ENCODE measurements around the gene GPRC5C. TPM values are rescaled to one million over a fixed set of nuclear protein-coding genes. Genes with fewer than 3 reads are reported as not detected.

GPRC5C gene
- total RNA-seq, 4 donors from 2014 or later: 62.5 to 263 (median 174) TPM

GRCh38 chr17:74437702-74438101 lies 5.8 kb downstream of the GPRC5C start:
- DNase-seq: no peak
- TF ChIP-seq POLR2AphosphoS5 (IDR thresholded peaks at IDR 0.05): no peak
- TF ChIP-seq CTCF (IDR thresholded peaks at IDR 0.05): peak; percentile 50 to 78 (median 67)
- Histone ChIP-seq H3K27ac (no peak overlapping the region), H3K36me3 (peaks cover 0 to 5% (median 0%) of the 10 kb centered on the region in 4 donors), H3K4me3 (no peak overlapping the region), H3K4me1 (peaks cover 7 to 57% (median 32%) of the 10 kb centered on the region in 4 donors), H3K9me3 (peaks cover 0 to 7% of the 10 kb centered on the region in 2 donors), H3K27me3 (no peaks in the 10 kb centered on the region)
- intact Hi-C loops (cut with DNase I; ENCODE audit: low total_unique reads): loop anchor here (10.0 kb wide), 1 partner anchor 1327 kb away; the partner anchor contains the start of gene GALK1
- WGBS, 2 donors (ENCODE audit: low coverage in 1 of 2): 75 to 86% methylated on average over 2 to 3 of the region's 3 CpGs
- in situ Hi-C loops (cut with MboI; ENCODE audit: low pct_ligation_motif_present in 1 of 4, low pct_unique_long_range_greater_than_20kb in 1 of 4, low sequenced_read_pairs in 3 of 4): no loop called here

- Histone ChIP-seq H3K4me3 (no peak overlapping the region), H3K9me3 (peaks cover 0 to 7% of the 10 kb centered on the region in 2 donors), H3K27ac (no peak overlapping the region), H3K4me1 (peaks cover 28 to 60% (median 43%) of the 10 kb centered on the region in 4 donors), H3K36me3 (peaks cover 0 to 5% (median 0%) of the 10 kb centered on the region in 4 donors), H3K27me3 (no peaks in the 10 kb centered on the region)
- in situ Hi-C loops (cut with MboI; ENCODE audit: low pct_ligation_motif_present in 1 of 4, low pct_unique_long_range_greater_than_20kb in 1 of 4, low sequenced_read_pairs in 3 of 4): no loop called here
- DNase-seq: no peak
- intact Hi-C loops (cut with DNase I; ENCODE audit: low total_unique reads): loop anchor here (10.0 kb wide), 2 partner anchors 225 to 1325 kb away; partner anchors contain the start of genes GALK1 and TTYH2
- WGBS, 2 donors (ENCODE audit: low coverage in 1 of 2): 87% methylated on average over 31 of the region's 31 CpGs; no CpG with 5 or more reads in 1 of the 2 donors
- TF ChIP-seq CTCF (IDR thresholded peaks at IDR 0.05) (no peak), POLR2A (IDR thresholded peaks at IDR 0.05) (no peak), EP300 (IDR thresholded peaks at IDR 0.05; ENCODE audit: low read depth) (no peak), POLR2AphosphoS5 (IDR thresholded peaks at IDR 0.05) (no peak)
Observed at GRCh38 chr17:74439691-74440567, 8.0 kb downstream of the GPRC5C start.

- peaks cover 0 to 5% (median 0%) of the 10 kb centered on the region in 4 donors for H3K36me3 ChIP-seq
- TF ChIP-seq POLR2AphosphoS5 (IDR thresholded peaks at IDR 0.05): no peak
- no peak for TF ChIP-seq EP300 (IDR thresholded peaks at IDR 0.05; ENCODE audit: low read depth)
- TF ChIP-seq POLR2A (IDR thresholded peaks at IDR 0.05): no peak
- TF ChIP-seq CTCF (IDR thresholded peaks at IDR 0.05): no peak
- in situ Hi-C loops (cut with MboI; ENCODE audit: low pct_ligation_motif_present in 1 of 4, low pct_unique_long_range_greater_than_20kb in 1 of 4, low sequenced_read_pairs in 3 of 4) (no loop called here), intact Hi-C loops (cut with DNase I; ENCODE audit: low total_unique reads) (loop anchor here (10.0 kb wide), 1 partner anchor 227 kb away; the partner anchor contains the start of gene TTYH2)
- H3K9me3 ChIP-seq: peaks cover 0 to 7% of the 10 kb centered on the region in 2 donors
- H3K27ac ChIP-seq: peak overlapping the region in 3 of 4 donors; percentile 87 to 91 (median 89)
- no peak for DNase-seq
- peaks cover 28 to 44% (median 36%) of the 10 kb centered on the region in 4 donors for H3K4me1 ChIP-seq
- WGBS, 2 donors (ENCODE audit: low coverage in 1 of 2): 91 to 94% methylated on average over 5 to 7 of the region's 7 CpGs
- no peaks in the 10 kb centered on the region for H3K27me3 ChIP-seq
- no peak overlapping the region for H3K4me3 ChIP-seq
Observed at GRCh38 chr17:74441537-74441936, 9.6 kb downstream of the GPRC5C start.

GRCh38 chr17:74442291-74442669 lies 10.4 kb downstream of the GPRC5C start:
- in situ Hi-C loops (cut with MboI; ENCODE audit: low pct_ligation_motif_present in 1 of 4, low pct_unique_long_range_greater_than_20kb in 1 of 4, low sequenced_read_pairs in 3 of 4): no loop called here
- peak overlapping the region in 1 of 4 donors; percentile 31 for H3K4me3 ChIP-seq
- no peak for TF ChIP-seq EP300 (IDR thresholded peaks at IDR 0.05; ENCODE audit: low read depth)
- TF ChIP-seq POLR2A (IDR thresholded peaks at IDR 0.05): no peak

More at GRCh38 chr17:74442291-74442669, 10.4 kb downstream of the GPRC5C start:
- DNase-seq: no peak
- 75% methylated on average over 6 of the region's 6 CpGs; no CpG with 5 or more reads in 1 of the 2 donors for WGBS, 2 donors (ENCODE audit: low coverage in 1 of 2)
- Histone ChIP-seq H3K4me1 (peaks cover 28 to 37% (median 32%) of the 10 kb centered on the region in 4 donors), H3K9me3 (peaks cover 0 to 7% of the 10 kb centered on the region in 2 donors), H3K27ac (peak overlapping the region; percentile 87 to 91 (median 90)), H3K36me3 (peaks cover 0 to 5% (median 0%) of the 10 kb centered on the region in 4 donors), H3K27me3 (no peaks in the 10 kb centered on the region)
- intact Hi-C loops (cut with DNase I; ENCODE audit: low total_unique reads): loop anchor here (10.0 kb wide), 1 partner anchor 227 kb away; the partner anchor contains the start of gene TTYH2

Measured in transverse colon (tissue), 4 donors.